Fibroblast of mammary gland (primary cell): ENCODE data around the gene QRSL1.

Source experiments
- DNase-seq: peaks from one replicate; pipeline ENCODE4 v3.0.0-alpha.2; 2010; ENCODE audit warnings: low read depth
- H3K4me3 ChIP-seq: 2 replicates; pipeline ENCODE4 v1.5.1; 2011; ENCODE audit warnings: low read depth, mild to moderate bottlenecking, low read length, moderate library complexity; ENCODE audit not compliant: control insufficient read depth
- CTCF ChIP-seq: conservative IDR thresholded peaks from 2 replicates; pipeline ENCODE4 v1.5.1; 2011; ENCODE audit warnings: low read depth, low read length, inconsistent platforms; ENCODE audit not compliant: control insufficient read depth, insufficient read depth

Gene QRSL1

GRCh38 chr6:106643061-106643460 is 13.7 kb downstream of the QRSL1 start:
- peak; percentile 22 for DNase-seq
- TF ChIP-seq CTCF: no peak
- no peak overlapping the region for H3K4me3 ChIP-seq

- no peak for TF ChIP-seq CTCF
- DNase-seq: no peak
- no peak overlapping the region for H3K4me3 ChIP-seq
Observed at GRCh38 chr6:106648651-106649308, 19.4 kb downstream of the QRSL1 start.

GRCh38 chr6:106658469-106658868 is 29.1 kb downstream of the QRSL1 start:
- peak; percentile 6 for DNase-seq
- no peak overlapping the region for H3K4me3 ChIP-seq
- TF ChIP-seq CTCF: no peak

GRCh38 chr6:106659859-106660258 is 30.5 kb downstream of the QRSL1 start:
- no peak for DNase-seq
- no peak for TF ChIP-seq CTCF
- no peak overlapping the region for H3K4me3 ChIP-seq

DNA sequence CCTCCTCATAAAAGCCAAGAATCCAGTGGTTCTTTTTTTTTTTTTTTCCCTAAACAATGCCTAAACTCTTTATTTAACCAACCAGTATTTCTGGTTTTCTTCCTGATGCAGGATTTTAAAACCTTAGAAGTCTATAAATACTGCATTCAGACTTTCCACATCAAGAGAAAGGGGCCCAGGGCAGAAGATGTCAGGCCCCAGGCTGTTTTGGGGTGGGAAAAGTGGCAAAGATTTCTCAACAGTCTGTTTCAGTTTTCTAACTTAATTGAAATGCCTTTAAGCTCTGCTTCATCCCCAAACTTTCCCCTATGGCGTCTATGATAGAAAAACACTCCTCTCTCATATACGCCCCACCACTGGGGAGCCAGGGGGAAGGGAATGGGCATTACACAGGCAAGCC is 33.1 kb downstream of the QRSL1 start:
- TF ChIP-seq CTCF: no peak
- no peak for DNase-seq
- H3K4me3 ChIP-seq: no peak overlapping the region

DNA sequence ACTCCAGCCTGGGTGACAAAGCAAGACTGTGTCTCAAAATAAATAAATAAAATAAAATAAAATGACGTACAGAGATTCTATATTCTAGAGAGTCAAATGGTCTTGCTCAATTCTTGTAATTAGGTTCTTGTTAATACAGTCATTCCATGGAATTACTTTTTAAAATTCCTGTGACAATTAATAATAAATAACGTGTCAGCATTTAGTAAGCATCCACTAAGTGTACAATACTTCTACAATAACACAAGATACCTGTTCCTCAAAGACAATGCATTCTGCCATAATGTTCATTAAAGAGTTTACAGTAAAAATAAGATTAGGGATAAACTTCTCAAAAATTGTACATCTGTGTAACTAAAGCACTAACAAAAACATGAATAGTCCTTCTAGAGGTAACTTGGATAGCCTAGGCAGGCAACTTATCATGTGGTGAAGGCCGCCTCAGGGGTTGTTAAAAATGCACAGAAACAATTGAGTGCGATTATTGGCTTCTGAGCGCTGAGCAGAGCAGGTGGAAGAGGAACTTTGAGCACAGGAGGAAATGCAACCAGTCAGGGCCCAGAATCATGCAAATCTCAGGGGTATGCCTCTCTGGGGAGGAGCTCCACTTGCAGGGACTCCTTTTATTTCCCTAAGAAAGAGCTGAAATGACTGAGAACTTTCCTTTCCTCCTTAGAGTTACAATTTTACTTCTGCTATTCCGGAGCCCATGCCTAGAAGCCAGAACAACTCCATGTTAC is 37.1 kb downstream of the QRSL1 start:
- H3K4me3 ChIP-seq: no peak overlapping the region
- TF ChIP-seq CTCF: no peak
- no peak for DNase-seq

- no peak for TF ChIP-seq CTCF
- no peak overlapping the region for H3K4me3 ChIP-seq
- no peak for DNase-seq
Observed at GRCh38 chr6:106667022-106667402, 37.6 kb downstream of the QRSL1 start.
